ENCODE measurements around the gene ZFP62. TPM values are rescaled to one million over a fixed set of nuclear protein-coding genes. Genes with fewer than 3 reads are reported as not detected.
A peak's percentile ranks its signal among the peaks of the same experiment; 100 is the strongest.

The ZFP62 gene
- polyA plus RNA-seq (2012; ENCODE audit: low read depth, missing spikeins) = 14.6 TPM

DNA sequence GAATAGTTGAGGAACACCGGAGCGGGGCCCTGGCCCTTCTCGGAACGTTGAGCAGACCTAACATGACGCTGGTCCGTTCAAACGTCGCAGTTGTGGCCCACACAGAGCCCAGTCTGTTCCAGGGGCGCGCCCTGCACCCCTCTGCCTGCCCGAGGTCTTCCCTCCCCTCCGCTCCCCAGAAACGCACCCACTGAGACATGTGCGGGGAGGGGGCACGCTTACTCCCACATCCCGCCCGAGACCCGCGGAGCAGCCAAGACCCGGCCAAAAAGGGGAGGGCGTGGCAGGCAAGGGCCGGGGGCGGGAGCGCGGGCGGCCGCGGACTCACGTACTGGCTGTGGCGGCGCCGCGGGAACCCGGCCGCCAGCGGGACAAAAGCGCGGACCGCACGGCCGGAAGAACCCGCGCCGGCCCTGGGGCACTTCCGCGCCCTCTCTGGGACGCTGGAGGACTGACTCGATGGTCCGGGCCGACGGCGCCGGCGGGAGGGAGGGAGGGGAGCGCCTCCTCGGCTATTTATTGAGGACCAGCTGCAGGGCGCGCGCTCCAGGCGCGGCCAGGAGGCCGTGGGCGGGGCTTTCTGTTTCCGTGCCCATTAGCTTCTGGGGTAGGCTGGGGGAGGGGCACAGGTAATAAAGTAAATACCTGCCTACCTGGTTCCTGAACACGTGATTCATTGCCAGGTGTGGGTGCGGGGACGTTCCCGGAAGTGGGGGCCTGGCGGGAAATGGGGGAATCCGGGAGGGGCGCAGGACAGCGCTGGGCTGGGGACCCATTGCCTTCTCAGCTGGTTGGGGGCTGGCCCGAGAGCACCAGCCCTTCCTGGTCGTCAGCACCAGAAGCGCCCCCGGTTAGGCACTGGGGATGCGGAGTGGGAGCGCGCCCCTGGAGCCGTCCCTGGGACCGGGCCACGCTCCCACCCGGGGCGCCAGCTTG lies at the start of gene ZFP62:
TSS of gene ZFP62 (minus strand) at position 390 of the 936 bp plus-strand sequence. CDS start at position 333, 57 bp downstream.
- DNase-seq (ENCODE audit: insufficient read length, low spot score) (peak; percentile 81), FAIRE-seq (peak; percentile 91)
- TF ChIP-seq TAF1 (IDR thresholded peaks at IDR 0.05; ENCODE audit: low read depth, low read length) (no peak; the same call in none of the 2 replicates), POLR2AphosphoS5 (IDR thresholded peaks at IDR 0.05; ENCODE audit: low read depth, low read length) (peak; percentile 27; the same call in 1 of the 2 replicates), PAX5 (IDR thresholded peaks at IDR 0.05; ENCODE audit: insufficient read depth, low read length, severe bottlenecking) (no peak), POU2F2 (IDR thresholded peaks at IDR 0.05; ENCODE audit: low read depth, low read length) (no peak; the same call in 1 of the 2 replicates), SPI1 (IDR thresholded peaks at IDR 0.05; ENCODE audit: low read depth, low read length) (peak; percentile 42; the same call in 1 of the 2 replicates), POLR2A (IDR thresholded peaks at IDR 0.05; ENCODE audit: low read depth, low read length) (peak; percentile 54; the same call in 1 of the 2 replicates)

DNA sequence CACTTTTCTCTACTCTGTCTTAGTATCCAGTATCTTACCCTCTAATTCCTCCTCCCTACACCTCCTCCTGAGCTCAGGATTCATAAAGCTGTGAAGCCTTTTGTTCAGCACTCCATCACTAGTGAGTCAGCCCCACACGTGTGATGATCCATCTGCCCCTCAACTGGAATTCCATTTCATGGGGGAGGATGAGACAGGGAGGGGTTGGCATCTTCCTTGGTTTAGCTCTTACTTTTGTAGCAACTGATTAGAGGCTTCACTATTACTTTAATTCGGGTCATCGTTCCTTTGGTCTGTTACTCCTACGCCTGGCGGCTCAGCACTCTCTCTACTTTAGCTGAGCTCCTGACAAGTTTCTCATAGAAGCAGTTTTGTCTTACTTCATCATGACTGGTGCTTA lies 49.7 kb upstream of the ZFP62 start:
- FAIRE-seq (no peak), DNase-seq (ENCODE audit: insufficient read length, low spot score) (no peak)
- TF ChIP-seq POLR2AphosphoS5 (IDR thresholded peaks at IDR 0.05; ENCODE audit: low read depth, low read length) = no peak
- TF ChIP-seq POLR2A (IDR thresholded peaks at IDR 0.05; ENCODE audit: low read depth, low read length) = no peak
- TF ChIP-seq PAX5 (IDR thresholded peaks at IDR 0.05; ENCODE audit: insufficient read depth, low read length, severe bottlenecking) = no peak

DNA sequence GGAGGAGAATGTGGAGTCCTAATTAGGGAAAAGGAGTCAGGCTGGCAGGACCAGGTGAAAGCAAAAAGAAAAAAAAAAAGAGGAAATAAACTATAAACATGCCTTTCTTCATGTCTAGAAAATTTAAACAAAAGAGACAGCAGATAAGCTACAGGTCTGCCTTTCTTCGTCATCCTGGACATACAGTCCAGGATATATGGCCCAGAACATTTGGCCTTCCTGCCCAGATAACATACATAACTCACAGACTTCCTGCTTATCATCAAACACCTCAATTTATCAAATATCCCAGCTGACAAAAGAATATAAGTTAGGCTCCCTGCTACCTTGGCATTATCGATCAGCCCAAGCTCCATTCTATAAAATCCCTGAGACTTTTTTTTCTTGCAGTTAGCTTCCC lies 49.1 kb upstream of the ZFP62 start:
- no peak for FAIRE-seq
- DNase-seq (ENCODE audit: insufficient read length, low spot score) = no peak
- no peak for TF ChIP-seq POLR2A (IDR thresholded peaks at IDR 0.05; ENCODE audit: low read depth, low read length)
- no peak for TF ChIP-seq POLR2AphosphoS5 (IDR thresholded peaks at IDR 0.05; ENCODE audit: low read depth, low read length)
- no peak for TF ChIP-seq POU2F2 (IDR thresholded peaks at IDR 0.05; ENCODE audit: low read depth, low read length)
- no peak for TF ChIP-seq SPI1 (IDR thresholded peaks at IDR 0.05; ENCODE audit: low read depth, low read length)
- no peak for TF ChIP-seq PAX5 (IDR thresholded peaks at IDR 0.05; ENCODE audit: insufficient read depth, low read length, severe bottlenecking)
- no peak for TF ChIP-seq TAF1 (IDR thresholded peaks at IDR 0.05; ENCODE audit: low read depth, low read length)

DNA sequence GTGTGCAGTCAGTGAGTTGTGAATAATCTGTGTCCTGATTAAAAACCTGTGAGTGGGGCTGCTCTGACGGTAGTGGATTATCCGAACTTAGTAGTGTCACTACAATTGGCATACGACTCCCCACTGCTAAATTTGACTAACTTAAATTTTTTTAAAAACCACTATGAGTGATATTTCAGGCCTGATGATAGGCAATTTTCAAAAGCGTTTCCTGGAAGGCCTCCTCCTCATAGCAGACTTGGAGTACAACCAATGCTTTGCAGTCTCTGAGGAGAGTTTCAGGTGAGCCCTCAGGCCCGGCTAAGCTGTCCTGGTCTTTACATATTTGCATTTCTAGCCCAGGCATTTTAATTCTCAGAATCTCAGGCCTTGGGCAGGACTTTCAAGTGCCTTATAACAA lies 48.7 kb upstream of the ZFP62 start:
- no peak for DNase-seq (ENCODE audit: insufficient read length, low spot score)
- TF ChIP-seq TAF1 (IDR thresholded peaks at IDR 0.05; ENCODE audit: low read depth, low read length) (no peak), SPI1 (IDR thresholded peaks at IDR 0.05; ENCODE audit: low read depth, low read length) (no peak), POLR2AphosphoS5 (IDR thresholded peaks at IDR 0.05; ENCODE audit: low read depth, low read length) (no peak)
- no peak for FAIRE-seq

DNA sequence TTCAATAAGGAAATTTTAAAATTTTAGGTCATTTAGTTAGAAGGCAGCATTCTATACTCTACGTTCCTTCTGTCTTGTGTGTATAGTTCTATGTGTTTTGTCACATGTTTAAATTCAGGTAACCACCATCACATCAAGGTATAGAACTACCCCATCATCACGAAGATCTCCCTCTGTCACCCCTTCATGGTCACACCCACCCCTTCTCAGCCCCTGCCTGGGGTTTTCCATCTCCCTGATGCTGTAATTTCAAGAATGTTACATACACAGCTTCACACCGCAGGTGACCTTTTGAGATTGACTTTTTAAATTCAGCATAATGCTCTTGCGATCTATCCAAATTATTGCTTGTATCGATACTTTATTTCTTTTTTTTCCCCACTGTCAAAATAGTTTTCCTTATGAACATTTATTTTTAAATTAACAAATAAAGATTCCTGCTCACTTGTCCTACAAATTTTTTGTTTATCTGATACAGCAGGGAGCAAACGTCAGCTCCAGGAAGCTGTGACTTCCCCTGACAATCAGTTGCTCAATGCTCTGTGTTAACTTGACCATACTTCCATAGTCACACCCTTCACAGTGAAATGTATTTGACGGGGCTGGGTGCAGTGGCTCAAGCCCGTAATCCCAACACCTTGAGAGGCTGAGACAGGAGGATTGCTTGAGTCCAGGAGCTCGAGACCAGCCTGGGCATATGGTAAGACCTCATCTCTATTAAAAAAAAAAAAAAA lies 48.1 kb upstream of the ZFP62 start:
- FAIRE-seq = no peak

DNA sequence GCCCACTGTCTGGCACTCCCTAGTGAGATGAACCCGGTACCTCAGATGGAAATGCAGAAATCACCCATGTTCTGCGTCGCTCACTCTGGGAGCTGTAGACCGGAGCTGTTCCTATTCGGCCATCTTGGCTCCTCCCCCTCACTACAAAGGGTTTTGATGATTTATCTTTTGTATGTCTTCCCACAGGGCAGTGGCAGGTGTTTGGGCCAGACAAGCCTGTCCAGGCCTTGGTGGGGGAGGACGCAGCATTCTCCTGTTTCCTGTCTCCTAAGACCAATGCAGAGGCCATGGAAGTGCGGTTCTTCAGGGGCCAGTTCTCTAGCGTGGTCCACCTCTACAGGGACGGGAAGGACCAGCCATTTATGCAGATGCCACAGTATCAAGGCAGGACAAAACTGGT lies 47.3 kb upstream of the ZFP62 start:
- FAIRE-seq = no peak
- no peak for DNase-seq (ENCODE audit: insufficient read length, low spot score)
- TF ChIP-seq POLR2AphosphoS5 (IDR thresholded peaks at IDR 0.05; ENCODE audit: low read depth, low read length) (no peak), SPI1 (IDR thresholded peaks at IDR 0.05; ENCODE audit: low read depth, low read length) (no peak), POLR2A (IDR thresholded peaks at IDR 0.05; ENCODE audit: low read depth, low read length) (no peak), TAF1 (IDR thresholded peaks at IDR 0.05; ENCODE audit: low read depth, low read length) (no peak), POU2F2 (IDR thresholded peaks at IDR 0.05; ENCODE audit: low read depth, low read length) (no peak), PAX5 (IDR thresholded peaks at IDR 0.05; ENCODE audit: insufficient read depth, low read length, severe bottlenecking) (no peak)

More for the DNA sequence above, 48.1 kb upstream of the ZFP62 start:
- DNase-seq (ENCODE audit: insufficient read length, low spot score) = no peak
- TF ChIP-seq SPI1 (IDR thresholded peaks at IDR 0.05; ENCODE audit: low read depth, low read length) (no peak), POLR2A (IDR thresholded peaks at IDR 0.05; ENCODE audit: low read depth, low read length) (no peak), TAF1 (IDR thresholded peaks at IDR 0.05; ENCODE audit: low read depth, low read length) (no peak), POU2F2 (IDR thresholded peaks at IDR 0.05; ENCODE audit: low read depth, low read length) (no peak)

DNA sequence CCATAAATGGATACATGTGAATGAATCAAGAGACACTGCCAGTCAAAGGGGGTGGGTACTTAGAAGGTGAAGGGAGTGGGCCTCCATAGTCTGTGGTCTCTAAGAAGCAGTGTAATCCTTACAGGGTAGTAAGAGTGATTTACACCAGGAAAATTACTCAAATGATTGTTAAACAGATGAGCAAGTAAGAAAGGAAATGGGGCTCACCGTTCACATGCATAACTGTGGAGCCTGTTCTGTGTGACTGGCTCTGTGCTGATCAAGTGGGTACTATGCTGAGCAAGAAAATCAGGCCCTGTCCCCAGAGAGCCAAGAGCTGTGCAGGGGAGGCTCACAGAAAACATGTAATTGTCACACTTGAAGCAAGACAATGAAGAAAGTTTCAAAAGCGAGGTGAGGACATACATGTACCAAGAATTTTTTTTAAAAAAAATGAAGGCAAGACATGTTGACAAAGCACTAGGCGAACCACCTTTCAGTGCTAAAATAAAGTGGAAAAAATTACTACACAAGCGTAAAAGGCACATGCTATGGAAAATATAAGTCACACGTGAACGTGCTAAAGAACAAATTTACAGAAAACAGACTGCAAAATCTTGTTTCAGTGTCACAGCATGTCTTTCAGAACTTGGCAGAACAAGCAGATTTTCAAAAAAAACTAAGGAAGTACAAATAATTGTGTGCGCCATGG lies 40.4 kb upstream of the ZFP62 start:
- TF ChIP-seq POLR2A (IDR thresholded peaks at IDR 0.05; ENCODE audit: low read depth, low read length) (no peak), POU2F2 (IDR thresholded peaks at IDR 0.05; ENCODE audit: low read depth, low read length) (no peak), SPI1 (IDR thresholded peaks at IDR 0.05; ENCODE audit: low read depth, low read length) (no peak), PAX5 (IDR thresholded peaks at IDR 0.05; ENCODE audit: insufficient read depth, low read length, severe bottlenecking) (no peak), TAF1 (IDR thresholded peaks at IDR 0.05; ENCODE audit: low read depth, low read length) (no peak), POLR2AphosphoS5 (IDR thresholded peaks at IDR 0.05; ENCODE audit: low read depth, low read length) (no peak)
- DNase-seq (ENCODE audit: insufficient read length, low spot score) (no peak), FAIRE-seq (no peak)

DNA sequence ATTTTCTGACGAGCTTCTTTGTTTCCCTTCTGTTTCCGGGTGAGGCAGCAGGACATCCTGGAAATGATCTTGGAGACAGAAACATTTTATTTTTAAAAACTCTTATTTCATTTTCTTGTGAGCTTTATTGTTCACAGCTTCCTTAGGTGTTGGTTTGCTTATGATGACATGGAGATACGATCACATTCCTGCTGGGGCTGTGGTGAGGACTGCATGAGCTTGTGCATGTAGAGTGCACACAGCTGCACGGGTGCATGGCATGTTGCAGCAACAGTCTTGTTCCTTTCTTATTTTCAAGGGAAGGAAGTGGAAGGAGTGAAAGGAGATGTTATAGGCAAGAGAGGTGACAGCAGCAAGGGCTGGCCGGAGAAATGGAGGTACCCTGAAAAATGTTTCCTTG lies 39.1 kb upstream of the ZFP62 start:
- FAIRE-seq = no peak
- TF ChIP-seq SPI1 (IDR thresholded peaks at IDR 0.05; ENCODE audit: low read depth, low read length) (no peak), POLR2AphosphoS5 (IDR thresholded peaks at IDR 0.05; ENCODE audit: low read depth, low read length) (no peak), PAX5 (IDR thresholded peaks at IDR 0.05; ENCODE audit: insufficient read depth, low read length, severe bottlenecking) (no peak), TAF1 (IDR thresholded peaks at IDR 0.05; ENCODE audit: low read depth, low read length) (no peak), POLR2A (IDR thresholded peaks at IDR 0.05; ENCODE audit: low read depth, low read length) (no peak), POU2F2 (IDR thresholded peaks at IDR 0.05; ENCODE audit: low read depth, low read length) (no peak)
- DNase-seq (ENCODE audit: insufficient read length, low spot score) = no peak

All from GM12891 (cell line).